LNCaP clone FGC (cell line): ENCODE measurements around the gene SDK2.

Experiments
- DNase-seq: peaks from one replicate; pipeline ENCODE4 v3.0.0-alpha.2; 2011; ENCODE audit warnings: low read depth
- H3K4me3 ChIP-seq: 2 replicates; pipeline ENCODE4 v1.5.1; 2011; ENCODE audit warnings: mild to moderate bottlenecking, low read depth, low read length, control low read depth
- TF ChIP-seq, protein P1 (sequence below): IDR thresholded peaks from 2 replicates; pipeline ENCODE4 v1.5.1; 2012; ENCODE audit warnings: mild to moderate bottlenecking; ENCODE audit not compliant: control insufficient read depth, insufficient read depth; ENCODE audit errors: extremely low read depth

The SDK2 gene

DNA sequence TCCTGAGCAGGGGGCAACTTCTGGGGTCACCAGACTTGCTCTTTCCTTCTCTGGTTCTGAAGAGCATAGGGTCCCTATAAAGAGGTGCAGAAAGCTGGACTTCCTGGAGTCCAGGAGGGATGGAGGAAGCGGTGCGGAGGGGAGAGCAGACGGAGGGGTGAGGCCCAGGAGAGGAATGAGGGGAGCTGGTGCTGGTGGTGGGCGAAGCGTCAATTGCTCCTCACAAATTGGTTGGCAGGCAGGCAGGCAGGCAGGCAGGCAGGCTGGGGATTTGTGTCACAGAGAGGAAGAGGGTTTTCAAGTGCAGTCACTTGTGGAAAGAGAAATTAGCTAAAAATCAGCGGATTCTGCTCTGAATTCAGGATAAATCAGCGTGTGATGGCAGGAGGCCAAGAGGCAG lies 198.8 kb downstream of the SDK2 start:
- no peak for DNase-seq
- TF ChIP-seq, protein P1, sequence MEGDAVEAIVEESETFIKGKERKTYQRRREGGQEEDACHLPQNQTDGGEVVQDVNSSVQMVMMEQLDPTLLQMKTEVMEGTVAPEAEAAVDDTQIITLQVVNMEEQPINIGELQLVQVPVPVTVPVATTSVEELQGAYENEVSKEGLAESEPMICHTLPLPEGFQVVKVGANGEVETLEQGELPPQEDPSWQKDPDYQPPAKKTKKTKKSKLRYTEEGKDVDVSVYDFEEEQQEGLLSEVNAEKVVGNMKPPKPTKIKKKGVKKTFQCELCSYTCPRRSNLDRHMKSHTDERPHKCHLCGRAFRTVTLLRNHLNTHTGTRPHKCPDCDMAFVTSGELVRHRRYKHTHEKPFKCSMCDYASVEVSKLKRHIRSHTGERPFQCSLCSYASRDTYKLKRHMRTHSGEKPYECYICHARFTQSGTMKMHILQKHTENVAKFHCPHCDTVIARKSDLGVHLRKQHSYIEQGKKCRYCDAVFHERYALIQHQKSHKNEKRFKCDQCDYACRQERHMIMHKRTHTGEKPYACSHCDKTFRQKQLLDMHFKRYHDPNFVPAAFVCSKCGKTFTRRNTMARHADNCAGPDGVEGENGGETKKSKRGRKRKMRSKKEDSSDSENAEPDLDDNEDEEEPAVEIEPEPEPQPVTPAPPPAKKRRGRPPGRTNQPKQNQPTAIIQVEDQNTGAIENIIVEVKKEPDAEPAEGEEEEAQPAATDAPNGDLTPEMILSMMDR = no peak
- no peak overlapping the region for H3K4me3 ChIP-seq

DNA sequence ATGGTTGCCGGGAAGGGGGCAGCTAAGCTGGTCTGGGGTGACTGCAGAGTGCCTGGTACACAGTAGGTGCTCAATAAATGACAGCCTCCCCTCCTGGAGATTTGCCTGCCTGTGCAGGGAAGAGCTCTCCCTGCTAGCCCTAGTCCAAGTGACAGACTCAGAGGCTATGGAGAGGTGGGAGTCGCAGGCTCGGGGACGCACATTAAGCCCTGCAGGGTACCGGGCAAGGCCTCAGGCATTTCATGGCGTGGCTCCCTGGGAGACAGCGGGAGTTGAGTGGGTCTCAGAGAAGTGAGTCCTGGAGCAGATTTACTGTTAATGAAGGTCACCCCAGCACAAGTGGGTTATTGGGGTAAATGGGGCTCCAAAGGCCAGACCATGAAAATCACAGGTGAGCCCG lies 200.2 kb downstream of the SDK2 start:
- no peak for DNase-seq
- no peak overlapping the region for H3K4me3 ChIP-seq
- TF ChIP-seq, protein P1 = no peak

DNA sequence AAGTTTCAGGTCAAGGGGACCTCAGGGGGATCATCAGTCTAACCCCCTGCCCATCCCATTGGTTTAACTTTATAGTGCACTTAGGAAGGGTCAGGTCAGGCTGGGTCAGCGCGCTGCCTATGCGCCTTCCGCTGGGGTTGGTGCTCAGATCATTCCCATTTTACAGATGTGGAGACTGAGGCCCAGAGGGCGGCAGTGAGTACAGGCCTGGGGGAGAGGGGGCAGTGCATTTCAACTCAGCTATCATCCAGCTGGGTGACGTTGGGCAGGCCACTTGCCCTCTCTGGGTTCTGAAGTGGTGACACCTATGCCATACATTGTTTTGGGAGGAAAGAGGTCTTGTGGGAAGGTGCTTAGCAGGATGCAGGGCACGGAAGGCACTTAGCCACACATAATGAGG lies 204.6 kb downstream of the SDK2 start:
- TF ChIP-seq, protein P1 = no peak

DNA sequence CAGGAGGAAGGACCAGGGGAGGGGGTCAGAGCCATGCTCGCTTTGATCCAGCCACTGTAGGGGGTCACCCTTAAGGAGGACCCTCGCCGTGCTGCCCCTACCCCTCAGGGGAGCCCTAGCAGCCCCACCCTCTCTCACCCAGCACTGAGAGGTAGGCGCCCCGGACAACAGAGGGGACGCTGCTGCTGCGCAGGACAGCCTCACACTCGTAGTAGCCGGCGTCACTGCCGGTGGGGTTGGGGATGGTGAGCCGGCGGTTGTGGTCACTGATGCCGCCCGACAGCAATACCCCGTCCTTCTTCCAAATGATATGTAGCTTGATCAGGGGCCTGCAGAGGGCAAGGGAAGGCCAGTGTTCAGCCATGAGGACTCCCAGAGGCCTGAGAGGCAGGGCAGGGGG lies 206.4 kb downstream of the SDK2 start:
- no peak for DNase-seq
- H3K4me3 ChIP-seq = no peak overlapping the region
- TF ChIP-seq, protein P1 = no peak

More for the DNA sequence above, 204.6 kb downstream of the SDK2 start:
- DNase-seq = no peak
- H3K4me3 ChIP-seq = no peak overlapping the region

DNA sequence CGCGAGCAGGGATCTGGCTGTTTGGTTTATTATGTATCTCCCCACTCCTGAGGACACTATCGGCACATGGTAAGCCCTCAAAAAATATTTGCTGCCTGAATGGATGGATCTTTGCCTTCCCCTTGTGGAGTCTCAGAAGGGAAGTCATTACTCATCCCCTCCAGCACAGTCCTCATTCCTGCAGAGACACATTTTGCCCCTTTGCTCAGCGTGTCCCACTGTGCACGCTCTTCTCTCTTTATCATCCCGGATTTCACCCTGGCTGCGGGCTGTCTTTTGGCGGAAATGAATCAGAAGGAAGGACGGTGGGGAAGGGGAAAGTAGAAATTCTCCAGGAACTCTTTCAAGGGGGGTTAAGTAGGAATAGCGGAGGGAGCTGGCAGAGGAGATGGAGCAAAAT lies 207.3 kb downstream of the SDK2 start:
- TF ChIP-seq, protein P1 = no peak
- no peak for DNase-seq
- no peak overlapping the region for H3K4me3 ChIP-seq

DNA sequence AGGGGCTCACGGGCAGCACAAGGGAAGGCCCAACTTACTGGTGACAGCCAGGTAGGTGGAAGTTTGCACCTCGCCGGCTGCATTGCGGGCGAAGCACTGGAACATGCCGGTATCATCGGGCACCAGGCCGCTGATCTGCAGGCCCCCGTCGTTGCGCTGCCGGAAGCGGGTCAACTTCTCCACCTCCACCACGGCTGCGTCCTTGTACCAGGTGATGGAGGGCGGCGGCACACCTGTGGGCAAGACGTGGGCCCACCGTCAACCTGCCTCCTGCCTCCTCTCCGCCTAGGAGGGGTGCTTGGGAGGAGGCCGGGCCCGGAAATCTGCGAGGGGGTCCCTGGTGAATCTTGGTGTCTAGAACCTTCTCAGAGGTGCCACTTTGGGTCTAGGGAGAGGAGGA lies 208.8 kb downstream of the SDK2 start:
- TF ChIP-seq, protein P1 = no peak
- no peak overlapping the region for H3K4me3 ChIP-seq
- no peak for DNase-seq

DNA sequence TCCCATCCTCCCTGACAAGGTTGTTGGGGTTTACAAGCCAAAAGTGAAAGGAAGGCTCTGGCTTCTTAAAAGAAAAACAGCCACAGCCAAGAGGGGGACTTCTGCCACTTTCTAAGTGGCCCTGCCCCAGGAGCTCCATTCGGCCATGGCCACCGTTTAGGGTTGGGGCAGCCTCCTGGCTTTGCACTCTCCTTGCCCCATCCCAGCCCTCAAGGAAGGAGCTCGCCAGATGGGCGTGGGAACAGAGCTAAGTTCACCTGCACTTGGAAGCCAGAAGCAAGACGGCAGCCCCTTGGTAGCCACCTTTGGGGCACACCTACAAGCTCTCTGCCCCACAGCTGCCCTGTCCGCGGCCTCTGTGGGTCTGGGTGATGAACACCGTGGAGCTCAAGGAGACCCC lies 210.1 kb downstream of the SDK2 start:
- H3K4me3 ChIP-seq = no peak overlapping the region
- TF ChIP-seq, protein P1 = no peak
- no peak for DNase-seq
